Glomerular visceral epithelial cell (primary cell): Measurements from ENCODE around the gene CXCL8.
"Not testable (repeated sequence)": the region's sequence is repeated elsewhere in the genome, so short reads cannot be mapped to it uniquely, and the experiment has no call there.

ENCODE experiments used
- DNase-seq: peaks from one replicate; pipeline ENCODE4 v3.0.0-alpha.2; 2016; ENCODE audit errors: extremely low spot score

Gene CXCL8

GRCh38 chr4:73740353-73740778 lies at the start of gene CXCL8:
TSS of gene CXCL8 (plus strand) at chr4:73740569. CDS start at chr4:73740659, 90 bp downstream.
- peak; percentile 96 for DNase-seq

- DNase-seq: not testable (repeated sequence)
Measured at GRCh38 chr4:73691201-73691600, 49.2 kb upstream of the CXCL8 start.

GRCh38 chr4:73691759-73692158 lies 48.6 kb upstream of the CXCL8 start:
- DNase-seq: no peak

GRCh38 chr4:73692254-73692653 lies 48.1 kb upstream of the CXCL8 start:
- DNase-seq: no peak

GRCh38 chr4:73692701-73693100 lies 47.7 kb upstream of the CXCL8 start:
- no peak for DNase-seq

GRCh38 chr4:73693811-73694210 lies 46.6 kb upstream of the CXCL8 start:
- no peak for DNase-seq

- DNase-seq: peak; percentile 78
Measured at GRCh38 chr4:73698217-73698616, 42.2 kb upstream of the CXCL8 start.

- DNase-seq: peak; percentile 54
Measured at GRCh38 chr4:73701116-73701515, 39.3 kb upstream of the CXCL8 start.

- DNase-seq: no peak
Measured at GRCh38 chr4:73702796-73703287, 37.5 kb upstream of the CXCL8 start.

- DNase-seq: no peak
Measured at GRCh38 chr4:73703320-73703719, 37.0 kb upstream of the CXCL8 start.

GRCh38 chr4:73704314-73705055 lies 35.9 kb upstream of the CXCL8 start:
- peak; percentile 90 for DNase-seq

GRCh38 chr4:73705056-73705432 lies 35.3 kb upstream of the CXCL8 start:
- DNase-seq: peak; percentile 83

- peak; percentile 27 for DNase-seq
Measured at GRCh38 chr4:73705721-73706120, 34.6 kb upstream of the CXCL8 start.

- DNase-seq: no peak
Measured at GRCh38 chr4:73706811-73707210, 33.6 kb upstream of the CXCL8 start.

GRCh38 chr4:73707269-73707875 lies 33.0 kb upstream of the CXCL8 start:
- DNase-seq: no peak

GRCh38 chr4:73707918-73708577 lies 32.3 kb upstream of the CXCL8 start:
- DNase-seq: peak; percentile 66

- DNase-seq: no peak
Measured at GRCh38 chr4:73709451-73710033, 30.8 kb upstream of the CXCL8 start.

- DNase-seq: no peak
Measured at GRCh38 chr4:73710094-73710493, 30.3 kb upstream of the CXCL8 start.

GRCh38 chr4:73711989-73712388 lies 28.4 kb upstream of the CXCL8 start:
- no peak for DNase-seq

GRCh38 chr4:73713650-73714049 lies 26.7 kb upstream of the CXCL8 start:
- no peak for DNase-seq

GRCh38 chr4:73714647-73715046 lies 25.7 kb upstream of the CXCL8 start:
- DNase-seq: no peak

- no peak for DNase-seq
Measured at GRCh38 chr4:73715659-73716058, 24.7 kb upstream of the CXCL8 start.
